HG03060 (cell line): Measurements from ENCODE around the gene LRRC10B.

Source experiments
- ATAC-seq: cut with Tn5 transposase; IDR thresholded peaks from one replicate; pipeline ENCODE4 v1.9.1; 2021; ENCODE audit warnings: low read depth, moderate number of reproducible peaks; ENCODE audit not compliant: unreplicated experiment

The LRRC10B gene

GRCh38 chr11:61486011-61486620 lies 22.4 kb upstream of the LRRC10B start:
- no peak for ATAC-seq

DNA sequence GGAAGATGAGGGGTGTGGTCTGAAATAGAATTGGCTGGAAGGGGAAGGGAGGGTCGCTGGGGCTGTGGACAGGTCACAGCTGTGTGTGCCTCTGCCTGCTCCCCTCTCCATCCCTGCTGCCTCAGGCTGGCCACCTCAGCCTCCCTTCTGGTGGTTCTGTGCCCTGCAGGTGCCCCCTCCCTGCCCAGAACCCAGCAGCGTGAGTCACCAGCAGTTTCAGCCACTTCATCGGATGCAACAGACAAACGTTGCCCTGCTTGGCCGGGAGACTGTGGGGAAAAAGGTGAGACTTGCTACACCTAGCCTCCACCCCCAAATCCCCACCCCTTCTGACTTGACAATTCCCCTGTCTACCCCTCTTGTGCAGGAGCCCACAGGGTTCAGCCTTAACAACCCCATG lies 21.8 kb upstream of the LRRC10B start:
- ATAC-seq = no peak

- ATAC-seq = no peak
Observed at GRCh38 chr11:61487342-61488025, 21.1 kb upstream of the LRRC10B start.

GRCh38 chr11:61488651-61489291 lies 19.8 kb upstream of the LRRC10B start:
- ATAC-seq = no peak

DNA sequence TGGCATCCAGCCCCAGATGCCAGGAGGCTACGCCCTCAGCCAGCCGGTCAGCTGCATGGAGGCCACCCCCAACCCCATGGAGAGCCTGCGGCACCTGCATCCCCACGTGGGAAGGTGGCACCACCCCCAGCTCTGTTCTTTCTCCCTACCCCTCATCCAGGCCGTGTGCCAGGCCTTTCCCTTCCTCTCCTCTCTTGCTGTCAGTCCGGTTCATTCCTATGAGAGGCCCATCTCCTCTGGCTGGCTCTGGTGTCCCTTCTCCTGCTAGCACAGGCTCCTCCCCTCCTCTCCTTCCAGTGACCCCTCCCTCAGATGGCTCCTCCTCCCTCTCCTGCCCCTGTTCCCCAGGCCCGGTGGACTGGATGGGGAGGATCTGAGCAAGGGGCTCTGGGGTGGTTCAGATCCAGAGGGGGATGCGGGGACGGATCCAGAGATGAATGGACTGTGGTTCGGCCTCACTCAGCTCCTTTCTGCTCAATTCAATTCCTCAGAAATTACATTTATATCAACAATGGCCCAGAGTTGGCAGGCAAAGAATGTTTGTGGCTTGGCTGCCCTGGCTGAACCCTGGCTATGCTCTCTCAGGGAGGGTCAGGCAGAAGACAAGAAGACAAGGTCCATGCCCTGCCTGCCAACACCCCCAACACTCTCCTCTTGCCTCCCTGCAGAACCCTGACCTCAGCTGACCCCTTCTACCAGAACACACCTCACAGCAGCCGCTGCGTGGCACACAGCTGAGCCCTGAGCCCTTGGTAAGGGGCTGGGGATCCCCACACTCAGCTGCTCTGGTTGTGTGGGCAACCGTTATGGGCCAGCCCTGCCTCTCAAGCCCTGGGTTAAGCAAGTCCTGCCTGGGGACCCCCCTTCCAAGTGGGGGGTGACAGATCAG lies 18.5 kb upstream of the LRRC10B start:
- no peak for ATAC-seq

- no peak for ATAC-seq
Observed at GRCh38 chr11:61491736-61492395, 16.7 kb upstream of the LRRC10B start.

- no peak for ATAC-seq
Observed at GRCh38 chr11:61494381-61494961, 14.1 kb upstream of the LRRC10B start.

GRCh38 chr11:61495801-61496601 lies 12.5 kb upstream of the LRRC10B start:
- ATAC-seq = no peak

- no peak for ATAC-seq
Observed at GRCh38 chr11:61496602-61497400, 11.7 kb upstream of the LRRC10B start.

DNA sequence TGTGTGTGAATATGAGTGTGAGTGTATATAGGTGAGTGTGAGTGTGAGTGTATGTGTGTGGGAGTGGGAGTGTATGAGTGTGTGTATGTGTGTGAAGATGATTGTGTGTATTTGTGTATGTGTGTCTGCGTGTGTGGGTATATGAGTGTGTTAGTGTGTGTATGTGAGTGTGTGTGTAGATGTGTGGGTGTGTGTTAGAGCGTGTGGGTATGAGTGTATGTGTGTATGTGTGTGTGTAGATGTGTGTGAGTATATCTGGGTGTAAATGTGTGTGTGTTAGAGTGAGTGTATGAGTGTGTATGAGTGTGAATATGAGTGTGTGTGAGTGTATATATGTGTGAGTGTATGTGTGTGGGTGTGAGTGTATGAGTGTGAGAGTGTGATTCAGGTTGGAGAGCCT lies 11.1 kb upstream of the LRRC10B start:
- no peak for ATAC-seq

- no peak for ATAC-seq
Observed at GRCh38 chr11:61497876-61498275, 10.7 kb upstream of the LRRC10B start.

DNA sequence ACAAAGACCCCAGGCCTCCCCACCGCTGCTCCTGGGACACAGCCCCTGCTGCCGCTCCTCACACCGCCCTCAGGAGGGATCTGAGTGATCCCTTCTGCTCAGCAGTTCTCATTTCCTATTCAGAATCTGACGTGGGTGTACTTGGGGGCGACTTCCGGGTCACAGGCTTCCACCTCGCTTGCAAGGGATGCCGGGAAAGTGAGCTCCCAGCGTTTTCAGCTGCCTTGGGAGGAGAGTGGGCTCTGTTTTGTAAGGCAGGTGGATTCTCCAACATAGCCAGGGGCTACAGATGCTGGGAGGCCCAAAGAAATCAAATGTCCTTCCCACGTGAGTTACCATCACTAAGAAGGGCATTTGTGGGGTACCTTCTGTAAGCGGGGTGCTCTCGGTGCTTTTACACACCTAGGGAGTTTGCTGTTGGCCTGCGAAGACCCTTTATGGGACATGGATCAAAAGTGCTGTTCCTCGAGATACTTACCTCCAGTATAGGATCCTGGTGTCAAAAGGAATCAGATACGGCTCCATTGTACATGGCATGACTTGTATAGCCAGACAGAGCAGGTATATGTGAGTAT lies 9.7 kb upstream of the LRRC10B start:
- ATAC-seq = no peak

GRCh38 chr11:61499816-61500491 lies 8.6 kb upstream of the LRRC10B start:
- ATAC-seq = no peak

- no peak for ATAC-seq
Observed at GRCh38 chr11:61502522-61502921, 6.0 kb upstream of the LRRC10B start.

DNA sequence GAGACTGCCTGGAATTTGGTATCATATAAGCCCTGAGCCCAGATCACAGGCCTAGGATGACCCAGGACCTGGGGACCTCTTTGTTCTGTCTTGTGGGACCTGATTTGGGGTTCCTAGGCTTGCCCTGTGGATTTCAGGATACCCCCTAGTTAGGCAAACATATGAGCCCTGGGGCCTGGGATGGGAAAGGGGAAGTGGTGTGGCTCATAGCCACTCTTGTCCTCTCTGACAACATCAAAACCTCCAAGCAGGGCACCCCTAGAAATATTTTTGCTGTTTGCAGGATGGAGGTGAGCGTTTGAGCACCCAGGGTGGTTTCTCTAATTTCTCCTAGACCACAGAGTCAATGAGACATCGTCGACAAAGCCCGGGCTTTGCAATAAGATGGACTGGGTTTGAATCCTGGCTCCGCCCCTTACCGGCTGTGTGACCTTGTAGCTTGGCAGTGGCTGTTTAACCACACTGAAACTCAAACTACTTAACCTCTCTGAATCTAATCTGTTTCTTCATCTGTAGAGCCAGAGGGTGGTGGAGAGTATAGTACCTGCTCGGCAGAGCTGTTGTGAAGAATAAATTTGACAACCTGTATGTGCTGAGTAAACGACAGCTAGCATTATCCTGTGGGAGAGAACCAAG lies 5.3 kb upstream of the LRRC10B start:
- ATAC-seq = no peak

- ATAC-seq = no peak
Observed at GRCh38 chr11:61505106-61505505, 3.4 kb upstream of the LRRC10B start.

- no peak for ATAC-seq
Observed at GRCh38 chr11:61505640-61506155, 2.9 kb upstream of the LRRC10B start.
